ENCODE measurements around the gene CBX1.

Gene CBX1
- 19.0 to 33.4 reads per million in 2 donors for total RNA-seq

GRCh38 chr17:48101012-48101720, at the start of gene CBX1:
Gene CBX1, minus strand, starts transcription at chr17:48101478. Its CDS starts 24,474 bp downstream, at chr17:48077004.
- peak; percentile 85 to 98 (median 90) for DNase-seq

DNA sequence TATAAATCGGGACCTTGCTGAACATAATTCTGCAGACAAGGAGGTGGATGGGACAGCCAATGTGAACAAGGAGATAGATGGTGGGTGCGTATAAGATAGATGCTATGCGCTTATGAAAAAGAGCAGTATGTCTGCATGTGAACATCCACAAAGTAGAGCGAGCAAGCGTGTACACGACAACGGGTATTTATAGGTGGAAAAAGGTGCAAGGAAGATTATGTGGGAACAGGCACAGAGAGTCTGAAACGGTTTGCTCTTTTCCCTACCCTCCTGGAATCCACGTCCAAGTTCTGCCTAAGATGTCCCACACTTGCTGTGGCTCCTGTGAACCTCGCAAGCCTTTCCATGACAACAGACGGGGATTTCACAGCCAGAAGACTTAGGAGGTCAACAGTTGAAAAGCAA, 49.3 kb upstream of the CBX1 start:
- DNase-seq, result no peak

- no peak for DNase-seq
These were observed 48.6 kb upstream of the CBX1 start for GRCh38 chr17:48149787-48150463.

DNA sequence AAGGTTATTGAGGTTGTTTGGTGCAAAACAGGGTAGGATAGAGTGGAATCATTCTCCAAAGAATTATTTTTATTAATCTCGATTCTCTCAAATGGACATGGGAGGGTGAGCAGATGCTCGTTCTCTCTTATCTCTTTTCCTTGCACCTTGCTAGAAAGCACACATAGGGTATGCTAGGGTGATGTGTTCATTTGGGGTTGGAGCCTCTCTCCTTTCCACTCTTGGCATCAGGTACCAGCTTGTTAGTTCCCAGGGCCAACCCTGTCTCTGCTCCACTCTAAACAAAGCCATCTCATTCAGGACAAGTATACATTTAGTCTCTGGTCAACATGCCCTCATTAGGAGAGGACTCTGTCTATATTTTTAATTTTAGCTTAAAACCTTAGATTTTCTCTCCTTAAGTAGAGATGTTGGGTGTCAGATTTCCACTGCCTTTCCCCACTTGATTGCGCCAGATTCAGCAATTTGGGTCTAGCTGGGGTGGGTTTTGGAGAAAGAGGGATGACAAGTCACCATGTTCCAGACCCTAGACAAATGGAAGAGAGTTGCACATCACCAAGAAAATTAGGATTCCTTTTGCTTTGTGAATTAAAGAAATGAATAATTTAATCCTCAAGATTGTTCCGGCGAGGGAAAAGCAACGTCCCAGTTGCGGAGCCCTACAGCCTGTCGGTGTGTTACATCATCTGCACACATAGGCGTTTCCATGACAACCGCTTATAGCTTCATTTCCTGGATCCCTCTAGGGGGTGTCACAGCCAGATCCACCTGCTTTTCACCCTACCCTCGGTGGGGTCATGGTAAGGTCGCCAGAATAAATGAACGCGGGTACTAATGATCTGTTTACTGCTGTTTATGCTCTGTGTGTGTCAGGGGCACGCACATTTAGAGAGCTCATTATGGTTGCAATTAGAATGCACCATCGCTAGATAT, 47.8 kb upstream of the CBX1 start:
- DNase-seq, result no peak

GRCh38 chr17:48148029-48148770, 46.9 kb upstream of the CBX1 start:
- no peak for DNase-seq

DNA sequence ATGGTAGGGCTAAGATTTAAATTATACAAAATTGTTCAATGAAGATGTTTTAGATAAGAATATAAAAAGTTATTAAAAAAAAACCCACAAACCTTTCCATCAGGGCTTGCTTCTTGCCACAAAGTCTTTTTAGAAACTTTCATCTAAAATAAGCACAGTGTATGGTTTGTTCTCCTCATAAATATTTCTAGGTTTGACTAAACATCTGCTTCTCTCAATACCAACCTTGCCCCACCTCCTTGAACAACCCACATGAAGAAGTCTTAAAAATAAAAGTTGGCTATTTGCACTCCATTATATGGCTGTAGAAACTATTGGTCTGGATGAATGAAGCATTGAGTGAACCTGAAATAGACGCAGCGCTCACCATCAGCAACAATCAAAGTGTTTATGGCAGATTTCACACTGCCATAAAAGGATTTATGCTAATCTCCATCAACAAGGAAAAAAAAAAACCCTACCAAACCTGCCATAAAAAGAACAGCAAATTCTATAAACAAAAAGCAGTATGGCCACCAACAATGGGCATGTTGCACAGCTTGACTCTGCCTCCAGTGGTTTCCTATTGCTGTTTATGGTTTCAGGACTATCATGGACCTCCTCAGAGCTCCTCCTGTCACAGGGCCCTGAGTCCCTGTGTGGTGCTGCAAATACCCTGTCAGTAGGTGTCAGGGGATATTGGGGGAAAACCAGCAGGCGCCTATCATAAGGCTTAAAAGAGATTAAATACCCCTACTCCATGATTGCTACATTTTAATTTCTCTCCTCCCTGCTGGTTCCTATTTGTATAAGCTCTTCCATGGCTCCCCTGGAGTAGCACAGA, 43.9 kb upstream of the CBX1 start:
- DNase-seq, result no peak

DNA sequence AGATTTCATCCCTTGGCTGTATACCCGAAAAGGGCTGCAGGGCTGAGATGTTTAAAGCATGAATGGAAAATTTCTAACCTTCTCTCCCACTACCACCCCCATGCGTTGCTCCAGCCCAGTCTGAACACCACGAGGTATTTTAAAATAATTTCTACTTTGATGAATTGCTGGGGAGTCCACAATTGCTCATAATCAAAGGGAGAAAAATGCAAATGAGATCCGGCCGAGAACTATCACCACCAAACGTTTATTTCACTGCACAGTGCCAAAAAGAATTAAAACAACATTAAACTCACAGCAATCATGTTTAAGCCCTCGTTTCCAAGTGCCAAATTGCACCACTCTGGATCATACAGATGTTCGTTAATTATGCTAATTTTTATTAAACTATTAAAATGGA, 43.0 kb upstream of the CBX1 start:
- no peak for DNase-seq

GRCh38 chr17:48143629-48144028, 42.4 kb upstream of the CBX1 start:
- no peak for DNase-seq

GRCh38 chr17:48139944-48140343, 38.7 kb upstream of the CBX1 start:
- DNase-seq, result no peak

DNA sequence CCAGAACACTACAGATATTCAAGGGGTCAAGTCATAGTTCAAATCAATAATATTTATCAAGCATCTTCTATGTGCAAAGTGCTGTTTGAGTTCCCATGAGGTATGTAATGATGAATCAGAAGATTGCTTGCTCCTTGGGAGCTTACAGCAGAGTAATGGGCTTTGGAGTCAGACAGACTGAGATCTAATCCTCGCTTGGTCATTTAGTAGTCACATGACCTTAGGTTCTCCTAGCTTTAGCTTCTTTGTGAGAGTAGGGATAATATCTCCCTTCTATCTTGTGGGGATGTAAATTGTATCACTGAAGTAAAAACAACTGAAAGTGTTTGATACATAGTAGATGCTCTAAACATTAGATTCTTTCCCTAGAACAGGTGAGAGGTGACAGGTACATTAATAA, 36.4 kb upstream of the CBX1 start:
- no peak for DNase-seq

- DNase-seq, result no peak
These were observed 33.7 kb upstream of the CBX1 start for GRCh38 chr17:48134912-48135480.

DNA sequence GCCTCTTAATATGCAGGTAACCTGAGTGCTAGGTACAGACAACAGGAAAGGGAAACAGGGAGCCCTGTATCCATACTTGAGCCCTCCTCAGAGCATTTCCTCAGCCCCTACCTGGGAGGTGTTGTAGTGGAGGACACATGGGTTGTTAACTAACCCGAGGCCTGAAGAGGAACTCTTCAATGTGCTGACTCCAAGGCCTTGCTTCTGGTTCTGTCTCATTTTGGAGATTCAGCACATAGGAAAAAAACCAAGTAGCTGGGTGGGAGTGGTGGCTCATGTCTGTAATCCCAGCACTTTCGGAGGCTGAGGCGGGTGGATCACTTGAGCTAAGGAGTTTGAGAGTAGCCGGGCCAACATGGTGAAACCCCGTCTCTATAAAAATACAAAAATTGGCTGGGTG, 31.1 kb upstream of the CBX1 start:
- no peak for DNase-seq

- peak in 4 of 5 experiments; percentile 11 to 59 (median 24) for DNase-seq
These were observed 30.0 kb upstream of the CBX1 start for GRCh38 chr17:48131216-48131824.

- DNase-seq, result no peak
These were observed 28.7 kb upstream of the CBX1 start for GRCh38 chr17:48129981-48130380.

DNA sequence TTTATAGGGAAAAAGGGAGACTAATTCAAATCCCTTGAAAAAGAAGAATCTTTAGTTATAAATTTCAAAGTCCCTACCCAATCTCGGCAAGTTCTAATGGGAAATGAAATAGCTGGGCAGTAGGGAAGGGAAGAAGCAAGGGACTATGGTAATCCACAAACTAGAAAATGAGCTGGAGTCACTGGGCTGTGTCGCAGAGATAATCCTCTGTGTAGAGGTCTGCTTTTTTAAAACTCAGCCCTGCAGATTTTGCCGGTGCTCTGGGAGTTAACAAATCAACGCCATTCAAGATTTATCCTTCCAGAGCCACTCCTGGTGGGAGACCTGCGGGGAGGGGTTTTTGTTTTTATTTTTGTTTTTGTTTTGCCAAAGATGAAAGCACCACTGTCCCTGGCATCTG, 27.1 kb upstream of the CBX1 start:
- no peak for DNase-seq

GRCh38 chr17:48127371-48128051, 26.2 kb upstream of the CBX1 start:
- no peak for DNase-seq

DNA sequence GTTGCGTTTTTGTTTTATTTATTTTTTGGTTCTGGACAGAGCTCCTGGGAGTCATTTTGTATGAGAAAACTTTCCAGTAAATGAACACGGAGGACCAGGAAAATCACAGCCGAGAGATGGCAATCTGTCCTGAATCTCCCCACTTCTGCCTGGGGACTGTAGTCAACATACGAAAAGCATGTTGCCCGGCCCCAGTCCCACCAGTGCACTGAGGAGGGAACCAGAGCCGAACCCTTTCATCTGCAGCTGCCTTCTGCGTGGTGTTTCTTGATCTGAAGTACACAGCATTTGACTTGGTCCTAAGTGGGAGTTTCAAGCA, 25.2 kb upstream of the CBX1 start:
- DNase-seq, result no peak

DNA sequence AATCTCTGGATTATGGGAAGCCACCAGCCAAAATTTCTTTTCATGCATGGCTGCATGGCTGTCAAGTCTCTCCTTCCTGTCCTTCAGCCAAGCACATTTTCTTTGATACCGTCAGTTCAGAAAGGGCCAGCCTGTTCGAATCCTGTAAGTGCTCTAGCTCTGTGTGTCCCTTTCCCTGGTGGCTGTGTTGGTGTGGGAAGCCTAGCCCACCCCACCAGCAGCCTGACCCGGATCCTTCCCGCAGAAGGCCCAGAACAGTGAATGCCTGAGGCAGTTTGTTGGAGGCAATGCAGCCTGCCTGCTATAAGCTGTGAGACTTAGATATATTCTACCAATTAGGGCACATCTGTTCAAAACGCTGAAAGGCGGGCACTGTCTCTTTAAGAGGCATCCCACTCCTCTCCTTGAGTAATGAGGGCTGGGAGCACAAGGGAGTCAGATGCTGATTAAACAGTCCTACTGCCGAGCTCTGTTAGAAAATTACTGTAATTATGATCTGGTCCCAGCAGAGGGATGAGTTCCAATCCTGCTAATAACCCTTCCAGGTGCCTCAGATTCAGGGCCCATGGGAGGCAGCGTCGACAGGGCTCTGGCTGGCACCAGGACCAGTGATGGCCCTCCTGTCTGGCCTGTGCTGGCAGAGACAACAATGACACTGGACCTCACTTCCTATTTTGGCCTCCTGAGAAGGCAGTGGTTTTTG, 24.7 kb upstream of the CBX1 start:
- DNase-seq, result no peak

- DNase-seq, result peak in 1 of 5 experiments; percentile 44
These were observed 22.6 kb upstream of the CBX1 start for GRCh38 chr17:48123776-48124388.
